Globus pallidus (tissue), 1 donor: ENCODE data around the gene ZNF526.
A peak's percentile ranks its signal among the peaks of the same experiment; 100 is the strongest.

ENCODE experiments used
- DNase-seq: peaks from one replicate; pipeline ENCODE4 v3.0.0-alpha.2; 2015; ENCODE audit warnings: low spot score

Gene ZNF526

GRCh38 chr19:42219812-42220750, at the start of gene ZNF526:
Gene ZNF526, plus strand, starts transcription at chr19:42220312. Its CDS starts 4,092 bp downstream, at chr19:42224404.
- DNase-seq, result peak; percentile 95

- no peak for DNase-seq
Measured at GRCh38 chr19:42170715-42171114, 49.4 kb upstream of the ZNF526 start.

- no peak for DNase-seq
Measured at GRCh38 chr19:42172261-42172660, 47.9 kb upstream of the ZNF526 start.

GRCh38 chr19:42173695-42174094, 46.4 kb upstream of the ZNF526 start:
- no peak for DNase-seq

- no peak for DNase-seq
Measured at GRCh38 chr19:42174188-42174587, 45.9 kb upstream of the ZNF526 start.

GRCh38 chr19:42174958-42175734, 45.0 kb upstream of the ZNF526 start:
- DNase-seq, result no peak

GRCh38 chr19:42175952-42176648, 44.0 kb upstream of the ZNF526 start:
- peak; percentile 7 for DNase-seq

- DNase-seq, result no peak
Measured at GRCh38 chr19:42176649-42176989, 43.5 kb upstream of the ZNF526 start.

- peak; percentile 67 for DNase-seq
Measured at GRCh38 chr19:42176990-42177685, 43.0 kb upstream of the ZNF526 start.

GRCh38 chr19:42177686-42178019, 42.5 kb upstream of the ZNF526 start:
- no peak for DNase-seq

GRCh38 chr19:42178791-42179674, 41.1 kb upstream of the ZNF526 start:
- DNase-seq, result no peak

- DNase-seq, result peak; percentile 65
Measured at GRCh38 chr19:42184401-42184861, 35.7 kb upstream of the ZNF526 start.

GRCh38 chr19:42185277-42185676, 34.8 kb upstream of the ZNF526 start:
- DNase-seq, result peak; percentile 23

GRCh38 chr19:42188665-42189064, 31.4 kb upstream of the ZNF526 start:
- no peak for DNase-seq

GRCh38 chr19:42189133-42189532, 31.0 kb upstream of the ZNF526 start:
- DNase-seq, result no peak

GRCh38 chr19:42191330-42191729, 28.8 kb upstream of the ZNF526 start:
- no peak for DNase-seq

GRCh38 chr19:42191855-42192254, 28.3 kb upstream of the ZNF526 start:
- DNase-seq, result no peak

- no peak for DNase-seq
Measured at GRCh38 chr19:42193294-42193693, 26.8 kb upstream of the ZNF526 start.

GRCh38 chr19:42193706-42194105, 26.4 kb upstream of the ZNF526 start:
- DNase-seq, result no peak
